Esophagus squamous epithelium (tissue), 4 donors: ENCODE data around the gene EMC10.

Experiments
- POLR2A ChIP-seq, 4 donors: fragments of 450-650 bp; IDR thresholded peaks; one replicate each; pipeline ENCODE4 v1.6.1; 2017; ENCODE audit warnings: antibody characterized with exemption in 4 of 4, mild to moderate bottlenecking in 4 of 4, moderate library complexity in 3 of 4
- TF ChIP-seq, protein P1 (sequence below), 6 experiments: fragments of 450-650 bp in 4 of 6; fragments of 200-600 bp in 2 of 6; sonication (generic) in 2 of 6; IDR thresholded peaks; one replicate each; pipeline ENCODE4 v1.5.1; 2016 to 2019; ENCODE audit warnings: antibody characterized with exemption in 6 of 6, mild to moderate bottlenecking in 4 of 6, moderate library complexity in 4 of 6

DNA sequence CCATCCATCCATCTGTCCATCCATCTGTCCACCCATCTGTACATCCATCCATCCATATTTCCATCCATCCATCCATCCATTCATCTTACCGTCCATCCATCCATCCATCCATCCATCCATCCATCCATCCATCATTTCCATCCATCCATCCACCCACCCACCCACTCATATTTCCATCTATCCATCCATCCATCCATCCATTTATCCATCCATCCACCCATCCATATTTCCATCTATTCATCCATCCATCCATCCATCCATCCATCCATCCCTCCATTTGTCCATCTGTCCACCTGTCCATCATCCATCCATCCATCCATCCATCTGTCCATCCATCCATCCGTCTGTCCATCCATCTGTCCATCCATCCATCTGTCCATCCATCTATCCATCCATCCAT lies 20.3 kb upstream of the EMC10 start:
- TF ChIP-seq POLR2A (IDR thresholded peaks at IDR 0.05), result no peak
- TF ChIP-seq, protein P1, sequence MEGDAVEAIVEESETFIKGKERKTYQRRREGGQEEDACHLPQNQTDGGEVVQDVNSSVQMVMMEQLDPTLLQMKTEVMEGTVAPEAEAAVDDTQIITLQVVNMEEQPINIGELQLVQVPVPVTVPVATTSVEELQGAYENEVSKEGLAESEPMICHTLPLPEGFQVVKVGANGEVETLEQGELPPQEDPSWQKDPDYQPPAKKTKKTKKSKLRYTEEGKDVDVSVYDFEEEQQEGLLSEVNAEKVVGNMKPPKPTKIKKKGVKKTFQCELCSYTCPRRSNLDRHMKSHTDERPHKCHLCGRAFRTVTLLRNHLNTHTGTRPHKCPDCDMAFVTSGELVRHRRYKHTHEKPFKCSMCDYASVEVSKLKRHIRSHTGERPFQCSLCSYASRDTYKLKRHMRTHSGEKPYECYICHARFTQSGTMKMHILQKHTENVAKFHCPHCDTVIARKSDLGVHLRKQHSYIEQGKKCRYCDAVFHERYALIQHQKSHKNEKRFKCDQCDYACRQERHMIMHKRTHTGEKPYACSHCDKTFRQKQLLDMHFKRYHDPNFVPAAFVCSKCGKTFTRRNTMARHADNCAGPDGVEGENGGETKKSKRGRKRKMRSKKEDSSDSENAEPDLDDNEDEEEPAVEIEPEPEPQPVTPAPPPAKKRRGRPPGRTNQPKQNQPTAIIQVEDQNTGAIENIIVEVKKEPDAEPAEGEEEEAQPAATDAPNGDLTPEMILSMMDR (IDR thresholded peaks at IDR 0.05), result no peak
